Gastrocnemius medialis (tissue), 4 donors: ENCODE measurements around the gene ASTN2. TPM values are rescaled to one million over a fixed set of nuclear protein-coding genes. Genes with fewer than 3 reads are reported as not detected.

Experiments
- ATAC-seq, 2 donors: fragments of 150-250 bp; one replicate each; pipeline ENCODE4 v1.9.1; 2016
- DNase-seq, 2 donors: peaks; one replicate each; pipeline ENCODE4 v3.0.0-alpha.2; 2019
- H3K27ac ChIP-seq, 4 donors: fragments of 200-600 bp; sonication (generic); 1 replicate in 1 of 4; 2 replicates in 3 of 4; pipeline ENCODE4 v1.5.1; 2016 to 2018; ENCODE audit warnings: mild to moderate bottlenecking in 2 of 4, moderate library complexity in 1 of 4
- H3K27me3 ChIP-seq, 3 donors: fragments of 200-600 bp; sonication (generic) in 2 of 3; 1 replicate in 1 of 3; 2 replicates in 2 of 3; pipeline versions ENCODE4 v1.5.1 to v1.6.0; 2016 to 2019; ENCODE audit warnings: mild to moderate bottlenecking in 1 of 3, moderate library complexity in 1 of 3
- H3K36me3 ChIP-seq, 2 donors: fragments of 200-600 bp; sonication (generic) in 1 of 2; one replicate each; pipeline ENCODE4 v1.5.1; 2017 to 2018
- H3K4me1 ChIP-seq, 2 donors: fragments of 200-600 bp; sonication (generic) in 1 of 2; one replicate each; pipeline ENCODE4 v1.5.1; 2016 to 2017; ENCODE audit warnings: mild to moderate bottlenecking in 2 of 2
- H3K4me3 ChIP-seq, 4 donors: fragments of 200-600 bp; sonication (generic) in 3 of 4; 1 replicate in 1 of 4; 2 replicates in 3 of 4; pipeline ENCODE4 v1.5.1; 2016 to 2019; ENCODE audit warnings: mild to moderate bottlenecking in 2 of 4
- H3K9me3 ChIP-seq, 3 donors: fragments of 200-600 bp; sonication (generic) in 2 of 3; 1 replicate in 1 of 3; 2 replicates in 2 of 3; pipeline ENCODE4 v1.5.1; 2016 to 2019
- POLR2A ChIP-seq, 2 donors: fragments of 450-650 bp; IDR thresholded peaks; one replicate each; pipeline ENCODE4 v1.6.1; 2017; ENCODE audit warnings: antibody characterized with exemption in 2 of 2, mild to moderate bottlenecking in 2 of 2, moderate library complexity in 2 of 2
- in situ Hi-C, 4 donors: fragments of 200-750 bp; cut with MboI; loops; one replicate each; pipeline versions ENCODE4 v1.15.0 to v1.8.0; 2017; ENCODE audit warnings: low sequenced_read_pairs in 4 of 4
- intact Hi-C: fragments of 100-400 bp; cut with DNase I; formaldehyde crosslinking; loops from one replicate; pipeline ENCODE4 v1.15.1; 2023; ENCODE audit warnings: low total_unique reads
- total RNA-seq, 4 donors: library from RNA; depleted of rRNA; stranded (reverse); fragments of >200 nt; gene quantifications; one replicate each; pipeline versions ENCODE4 v1.1.0 to v1.2.3, GENCODE V29; 2016
- TF ChIP-seq, protein P1 (sequence below), 5 experiments: fragments of 450-650 bp in 3 of 5; fragments of 200-600 bp in 2 of 5; sonication (generic) in 2 of 5; IDR thresholded peaks in 4 of 5; conservative IDR thresholded peaks in 1 of 5; 1 replicate in 4 of 5; 2 replicates in 1 of 5; pipeline ENCODE4 v1.5.1; 2016 to 2019; ENCODE audit warnings: antibody characterized with exemption in 5 of 5, mild to moderate bottlenecking in 3 of 5, moderate library complexity in 3 of 5

Gene ASTN2
- total RNA-seq, 4 donors from 2014 or later = 2.5 to 4.6 (median 3.7) TPM

DNA sequence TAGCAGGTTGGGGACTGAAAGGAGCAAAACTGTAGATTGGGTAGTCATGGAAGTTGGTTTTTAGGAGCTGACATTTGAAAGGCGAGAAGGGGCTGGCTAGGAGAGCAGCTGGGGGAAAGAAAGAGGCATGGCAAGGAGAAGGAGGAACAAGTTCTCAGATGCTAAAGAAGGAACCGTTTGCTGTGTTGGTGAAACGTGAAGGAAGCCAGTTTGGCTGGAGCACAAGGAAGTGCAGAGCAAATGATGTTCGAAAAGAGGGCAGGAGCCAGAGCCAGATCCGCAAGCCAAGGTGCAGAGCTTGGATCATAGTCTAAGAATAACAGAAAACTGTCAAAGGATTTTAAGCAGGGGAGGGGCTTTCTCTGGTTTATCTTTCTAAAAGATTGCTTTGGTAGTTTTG lies 276.6 kb downstream of the ASTN2 start:
- intact Hi-C loops = no loop called here
- Histone ChIP-seq H3K4me1 (no peaks in the 10 kb centered on the region), H3K27ac (no peak overlapping the region), H3K4me3 (no peak overlapping the region), H3K36me3 (no peaks in the 10 kb centered on the region), H3K9me3 (no peaks in the 10 kb centered on the region), H3K27me3 (no peaks in the 10 kb centered on the region)
- TF ChIP-seq, protein P1, sequence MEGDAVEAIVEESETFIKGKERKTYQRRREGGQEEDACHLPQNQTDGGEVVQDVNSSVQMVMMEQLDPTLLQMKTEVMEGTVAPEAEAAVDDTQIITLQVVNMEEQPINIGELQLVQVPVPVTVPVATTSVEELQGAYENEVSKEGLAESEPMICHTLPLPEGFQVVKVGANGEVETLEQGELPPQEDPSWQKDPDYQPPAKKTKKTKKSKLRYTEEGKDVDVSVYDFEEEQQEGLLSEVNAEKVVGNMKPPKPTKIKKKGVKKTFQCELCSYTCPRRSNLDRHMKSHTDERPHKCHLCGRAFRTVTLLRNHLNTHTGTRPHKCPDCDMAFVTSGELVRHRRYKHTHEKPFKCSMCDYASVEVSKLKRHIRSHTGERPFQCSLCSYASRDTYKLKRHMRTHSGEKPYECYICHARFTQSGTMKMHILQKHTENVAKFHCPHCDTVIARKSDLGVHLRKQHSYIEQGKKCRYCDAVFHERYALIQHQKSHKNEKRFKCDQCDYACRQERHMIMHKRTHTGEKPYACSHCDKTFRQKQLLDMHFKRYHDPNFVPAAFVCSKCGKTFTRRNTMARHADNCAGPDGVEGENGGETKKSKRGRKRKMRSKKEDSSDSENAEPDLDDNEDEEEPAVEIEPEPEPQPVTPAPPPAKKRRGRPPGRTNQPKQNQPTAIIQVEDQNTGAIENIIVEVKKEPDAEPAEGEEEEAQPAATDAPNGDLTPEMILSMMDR (IDR thresholded peaks at IDR 0.05 in 4 of 5, conservative IDR thresholded peaks at IDR 0.05 in 1 of 5) = no peak
- DNase-seq (no peak), ATAC-seq (no peak)
- in situ Hi-C loops = loop anchor here in 1 of 4 donors (25.0 kb wide), 1 partner anchor 99 kb away; no protein-coding TSS in a partner anchor

DNA sequence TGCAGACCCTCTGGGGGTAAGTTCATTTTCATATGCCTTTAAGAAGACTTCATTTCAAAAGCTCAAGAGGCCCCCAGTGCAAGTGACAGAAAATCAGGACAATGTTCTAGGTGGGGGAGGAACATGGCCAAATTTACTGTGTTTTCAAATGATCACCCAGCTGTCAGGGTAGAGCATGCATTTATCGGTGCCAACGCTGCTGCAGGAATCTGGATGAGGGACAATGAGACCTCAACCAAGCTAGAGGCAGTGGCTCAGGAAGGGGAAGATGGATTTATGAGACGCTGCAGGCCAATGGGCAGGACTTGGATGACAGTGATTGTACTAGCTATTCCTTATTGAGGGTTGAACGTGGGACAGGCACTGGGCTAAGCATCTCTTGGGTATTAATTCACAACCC lies 278.4 kb downstream of the ASTN2 start:
- Histone ChIP-seq H3K36me3 (no peaks in the 10 kb centered on the region), H3K9me3 (no peaks in the 10 kb centered on the region), H3K4me1 (no peaks in the 10 kb centered on the region), H3K27ac (no peak overlapping the region), H3K4me3 (no peak overlapping the region), H3K27me3 (no peaks in the 10 kb centered on the region)
- ATAC-seq = no peak
- in situ Hi-C loops (loop anchor here in 1 of 4 donors (25.0 kb wide), 1 partner anchor 101 kb away; no protein-coding TSS in a partner anchor), intact Hi-C loops (no loop called here)
- no peak for DNase-seq
- TF ChIP-seq POLR2A (IDR thresholded peaks at IDR 0.05) = no peak
- TF ChIP-seq, protein P1 (IDR thresholded peaks at IDR 0.05 in 4 of 5, conservative IDR thresholded peaks at IDR 0.05 in 1 of 5) = no peak

DNA sequence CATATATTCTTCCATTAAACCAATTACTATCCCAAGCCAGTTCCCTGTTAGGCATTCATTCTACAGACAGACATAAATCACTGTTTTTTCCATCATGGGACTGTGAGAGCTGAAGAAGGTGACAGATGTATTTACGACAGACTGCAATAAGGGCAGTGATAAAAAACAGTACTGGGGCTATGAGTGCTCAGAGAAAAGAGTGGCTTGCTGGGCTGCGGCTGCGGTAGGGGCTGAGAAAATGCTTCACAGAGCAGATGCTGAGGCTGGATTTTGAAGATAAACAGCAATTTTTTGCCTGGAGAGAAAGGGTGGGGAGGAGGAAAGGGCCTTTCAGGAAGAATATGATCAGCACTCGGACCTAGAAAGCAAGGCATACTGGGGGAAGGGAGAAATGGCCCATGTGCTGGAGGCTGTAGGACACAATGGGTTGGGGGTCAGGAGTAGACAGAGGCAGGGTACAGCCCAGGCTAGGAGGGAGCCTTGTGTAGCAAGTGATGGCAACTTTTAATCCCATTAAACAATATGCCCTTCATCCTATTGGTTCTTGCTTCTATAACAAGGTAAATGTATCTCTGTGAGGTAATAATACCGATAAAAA lies 279.3 kb downstream of the ASTN2 start:
- no peaks in the 10 kb centered on the region for H3K9me3 ChIP-seq
- DNase-seq (no peak), ATAC-seq (no peak)
- in situ Hi-C loops = loop anchor here in 1 of 4 donors (25.0 kb wide), 1 partner anchor 102 kb away; no protein-coding TSS in a partner anchor
- intact Hi-C loops = no loop called here
- TF ChIP-seq POLR2A (IDR thresholded peaks at IDR 0.05) = no peak
- TF ChIP-seq, protein P1 (IDR thresholded peaks at IDR 0.05 in 4 of 5, conservative IDR thresholded peaks at IDR 0.05 in 1 of 5) = no peak
- H3K4me1 ChIP-seq = no peaks in the 10 kb centered on the region
- H3K27me3 ChIP-seq = no peaks in the 10 kb centered on the region
- H3K27ac ChIP-seq = no peak overlapping the region
- no peaks in the 10 kb centered on the region for H3K36me3 ChIP-seq
- no peak overlapping the region for H3K4me3 ChIP-seq

DNA sequence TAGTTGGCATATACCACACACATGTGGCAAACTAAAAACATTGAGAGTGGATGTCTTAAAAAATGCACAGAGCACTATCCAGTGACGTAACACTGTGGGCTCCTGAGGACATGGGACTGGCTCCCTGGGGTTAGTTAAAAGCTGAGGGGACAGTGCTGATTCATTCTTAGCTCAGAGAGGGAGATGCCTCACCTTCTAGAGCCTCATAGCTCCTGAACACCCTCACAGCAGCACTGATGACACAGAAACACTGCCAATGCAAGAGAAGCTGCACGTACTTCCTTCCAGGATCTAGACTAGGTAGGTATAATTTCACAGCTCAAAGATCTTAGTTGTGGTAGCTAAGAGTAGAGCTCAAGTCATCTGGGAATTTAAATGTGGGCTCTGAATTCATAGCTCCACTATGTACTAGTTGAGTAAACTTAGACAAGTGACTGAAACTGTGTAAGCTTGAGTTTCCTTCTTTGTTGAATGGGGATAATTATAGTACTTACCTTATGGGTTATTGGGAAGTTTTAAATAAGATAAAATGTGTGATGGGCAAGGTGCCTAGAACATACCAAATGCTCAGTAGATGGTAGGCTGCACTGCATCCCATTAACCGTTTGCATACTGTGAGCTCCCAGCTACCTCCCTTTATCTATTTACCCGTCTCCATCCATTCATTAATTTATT lies 279.9 kb downstream of the ASTN2 start:
- Histone ChIP-seq H3K36me3 (no peaks in the 10 kb centered on the region), H3K27ac (no peak overlapping the region), H3K27me3 (no peaks in the 10 kb centered on the region), H3K4me3 (no peak overlapping the region), H3K9me3 (no peaks in the 10 kb centered on the region), H3K4me1 (no peaks in the 10 kb centered on the region)
- in situ Hi-C loops = loop anchor here in 1 of 4 donors (25.0 kb wide), 1 partner anchor 102 kb away; no protein-coding TSS in a partner anchor
- no peak for TF ChIP-seq POLR2A (IDR thresholded peaks at IDR 0.05)
- TF ChIP-seq, protein P1 (IDR thresholded peaks at IDR 0.05 in 4 of 5, conservative IDR thresholded peaks at IDR 0.05 in 1 of 5) = no peak
- DNase-seq (no peak), ATAC-seq (peak in 1 of 2 donors; percentile 33)
- intact Hi-C loops = no loop called here
